Trophoblast cell (in vitro differentiated cells and primary cell): ENCODE results near the gene GATA5. TPM values are rescaled to one million over a fixed set of nuclear protein-coding genes. Genes with fewer than 3 reads are reported as not detected.

Experiments
- DNase-seq, 2 donors: peaks; one replicate each; pipeline ENCODE4 v3.0.0-alpha.2; 2016
- H2AFZ ChIP-seq: 2 replicates; pipeline ENCODE4 v1.6.1; 2013; ENCODE audit warnings: low read length, moderate library complexity, mild to moderate bottlenecking; ENCODE audit not compliant: insufficient read depth, poor library complexity
- H2AK5ac ChIP-seq: 2 replicates; pipeline ENCODE4 v1.6.1; 2013; ENCODE audit warnings: mild to moderate bottlenecking, low read length
- H2BK120ac ChIP-seq: 2 replicates; pipeline ENCODE4 v1.6.1; 2013; ENCODE audit warnings: low read length, mild to moderate bottlenecking, moderate library complexity; ENCODE audit not compliant: insufficient read depth, poor library complexity
- H2BK12ac ChIP-seq: 2 replicates; pipeline ENCODE4 v1.6.1; 2013; ENCODE audit warnings: mild to moderate bottlenecking, low read length, moderate library complexity
- H2BK5ac ChIP-seq: 2 replicates; pipeline ENCODE4 v1.6.1; 2013; ENCODE audit warnings: low read length, low read depth, moderate library complexity, mild to moderate bottlenecking; ENCODE audit not compliant: poor library complexity
- H3K14ac ChIP-seq: 2 replicates; pipeline ENCODE4 v1.6.1; 2013; ENCODE audit warnings: mild to moderate bottlenecking, low read length
- H3K18ac ChIP-seq: 2 replicates; pipeline ENCODE4 v1.6.1; 2013; ENCODE audit warnings: mild to moderate bottlenecking, low read length
- H3K23ac ChIP-seq: 2 replicates; pipeline ENCODE4 v1.6.1; 2013; ENCODE audit warnings: low read length
- H3K27ac ChIP-seq: 2 replicates; pipeline ENCODE4 v1.5.1; 2013; ENCODE audit warnings: low read depth, mild to moderate bottlenecking, inconsistent platforms, low read length, moderate library complexity
- H3K27me3 ChIP-seq: 2 replicates; pipeline ENCODE4 v1.6.1; 2013; ENCODE audit warnings: inconsistent platforms, mild to moderate bottlenecking, low read length, moderate library complexity; ENCODE audit not compliant: insufficient read depth
- H3K36me3 ChIP-seq, 2 experiments: 1 replicate in 1 of 2; 2 replicates in 1 of 2; pipeline ENCODE4 v1.6.1; 2013; ENCODE audit warnings: low read length in 2 of 2, mild to moderate bottlenecking in 2 of 2, moderate library complexity in 1 of 2; ENCODE audit not compliant: insufficient read depth in 2 of 2, control insufficient read depth in 1 of 2
- H3K4ac ChIP-seq: 2 replicates; pipeline ENCODE4 v1.6.1; 2013; ENCODE audit warnings: low read depth, mild to moderate bottlenecking, low read length, moderate library complexity
- H3K4me1 ChIP-seq, 2 experiments: 1 replicate in 1 of 2; 2 replicates in 1 of 2; pipeline ENCODE4 v1.6.1; 2013; ENCODE audit warnings: low read length in 2 of 2, mild to moderate bottlenecking in 2 of 2, moderate library complexity in 1 of 2; ENCODE audit not compliant: insufficient read depth in 2 of 2, control insufficient read depth in 1 of 2
- H3K4me2 ChIP-seq: 2 replicates; pipeline ENCODE4 v1.6.1; 2013; ENCODE audit warnings: inconsistent platforms, mild to moderate bottlenecking, low read length, moderate library complexity
- H3K4me3 ChIP-seq: 2 replicates; pipeline ENCODE4 v1.5.1; 2013; ENCODE audit warnings: mild to moderate bottlenecking, low read depth, low read length, inconsistent platforms
- H3K79me1 ChIP-seq: one replicate; pipeline ENCODE4 v1.6.1; 2013; ENCODE audit warnings: low read length
- H3K79me2 ChIP-seq: 2 replicates; pipeline ENCODE4 v1.6.1; 2013; ENCODE audit warnings: low read length, mild to moderate bottlenecking; ENCODE audit not compliant: control insufficient read depth, insufficient read depth, poor library complexity
- H3K9ac ChIP-seq: 2 replicates; pipeline ENCODE4 v1.6.1; 2013; ENCODE audit warnings: mild to moderate bottlenecking, low read length
- H3K9me3 ChIP-seq: 2 replicates; pipeline ENCODE4 v1.6.1; 2013; ENCODE audit warnings: low read depth, mild to moderate bottlenecking, control low read depth, inconsistent platforms, low read length; ENCODE audit not compliant: insufficient read depth
- H4K12ac ChIP-seq: 2 replicates; pipeline ENCODE4 v1.6.1; 2013; ENCODE audit warnings: low read depth, mild to moderate bottlenecking, low read length, moderate library complexity
- H4K8ac ChIP-seq: 2 replicates; pipeline ENCODE4 v1.6.1; 2013; ENCODE audit warnings: low read depth, mild to moderate bottlenecking, low read length, moderate library complexity
- H4K91ac ChIP-seq: one replicate; pipeline ENCODE4 v1.6.1; 2013; ENCODE audit warnings: low read depth, mild to moderate bottlenecking, low read length, moderate library complexity
- WGBS: extraction: QIAGEN DNeasy Blood & Tissue Kit; methylation state at CpG from one replicate; pipeline ENCODE4 v1.1.7; 2013; ENCODE audit warnings: missing lambda C conversion rate; ENCODE audit not compliant: insufficient read length, insufficient coverage; ENCODE audit errors: extremely low coverage; 5-methylcytosine and 5-hydroxymethylcytosine counted together
- polyA plus RNA-seq: library from polyadenylated mRNA; stranded (reverse); fragments of 200-250 nt; gene quantifications from 2 replicates; pipeline ENCODE4 v1.2.3, GENCODE V29; 2013

The GATA5 gene
- polyA plus RNA-seq, result 0.85 and 0.90 TPM in 2 replicates

- Histone ChIP-seq H2BK12ac (no peak within 1 kb of the TSS), H3K27ac (no peak within 1 kb of the TSS), H3K36me3 (peaks cover 0 to 2% of the 10 kb centered on the region in 2 experiments), H3K27me3 (peaks cover 49% of the 10 kb centered on the region), H2AK5ac (no peak within 1 kb of the TSS), H3K4me3 (peak within 1 kb of the TSS; percentile 28), H3K9me3 (peaks cover 1% of the 10 kb centered on the region), H2AFZ (peak within 1 kb of the TSS; percentile 31), H3K14ac (no peak within 1 kb of the TSS), H4K12ac (no peak within 1 kb of the TSS), H4K8ac (no peak within 1 kb of the TSS), H3K79me1 (no peaks in the 10 kb centered on the region), H2BK120ac (no peak within 1 kb of the TSS), H3K4me1 (peaks cover 11 to 18% of the 10 kb centered on the region in 2 experiments), H3K79me2 (no peaks in the 10 kb centered on the region), H4K91ac (no peak within 1 kb of the TSS), H3K4ac (no peak within 1 kb of the TSS), H3K9ac (no peak within 1 kb of the TSS), H3K18ac (no peak within 1 kb of the TSS), H2BK5ac (no peak within 1 kb of the TSS), H3K4me2 (peak within 1 kb of the TSS; percentile 55), H3K23ac (no peak within 1 kb of the TSS)
- WGBS, result no CpG with 5 or more reads among the region's 37 CpGs
- no peak for DNase-seq
Measured at GRCh38 chr20:62475772-62476055, at the start of gene GATA5. TSS of gene GATA5 (minus strand) at chr20:62475995. CDS start at chr20:62475521, 474 bp downstream.

- no peak overlapping the region for H3K18ac ChIP-seq
- H3K9ac ChIP-seq, result no peak overlapping the region
- H3K79me2 ChIP-seq, result no peaks in the 10 kb centered on the region
- no peak overlapping the region for H3K4me3 ChIP-seq
- peaks cover 6 to 11% of the 10 kb centered on the region in 2 experiments for H3K4me1 ChIP-seq
- H2BK12ac ChIP-seq, result no peak overlapping the region
- no peak overlapping the region for H4K8ac ChIP-seq
- no peak overlapping the region for H3K4me2 ChIP-seq
- no peak overlapping the region for H2BK120ac ChIP-seq
- peak overlapping the region; percentile 11 for H4K91ac ChIP-seq
- no peak overlapping the region for H3K23ac ChIP-seq
- no peak overlapping the region for H2AFZ ChIP-seq
- H2AK5ac ChIP-seq, result no peak overlapping the region
- no CpG with 5 or more reads among the region's 15 CpGs for WGBS
- no peaks in the 10 kb centered on the region for H3K9me3 ChIP-seq
- H3K14ac ChIP-seq, result no peak overlapping the region
- DNase-seq, result no peak
- no peak overlapping the region for H3K27ac ChIP-seq
- H3K36me3 ChIP-seq, result no peaks in the 10 kb centered on the region
- no peak overlapping the region for H4K12ac ChIP-seq
- no peak overlapping the region for H2BK5ac ChIP-seq
- H3K79me1 ChIP-seq, result no peaks in the 10 kb centered on the region
- no peaks in the 10 kb centered on the region for H3K27me3 ChIP-seq
- H3K4ac ChIP-seq, result no peak overlapping the region
Measured at GRCh38 chr20:62525014-62525413, 49.2 kb upstream of the GATA5 start.

GRCh38 chr20:62524505-62524911, 48.7 kb upstream of the GATA5 start:
- no peak overlapping the region for H4K12ac ChIP-seq
- DNase-seq, result no peak
- no peaks in the 10 kb centered on the region for H3K79me2 ChIP-seq
- no peak overlapping the region for H3K27ac ChIP-seq
- no peak overlapping the region for H2AK5ac ChIP-seq
- H4K91ac ChIP-seq, result no peak overlapping the region
- H3K4me2 ChIP-seq, result no peak overlapping the region
- no peak overlapping the region for H4K8ac ChIP-seq
- no peaks in the 10 kb centered on the region for H3K36me3 ChIP-seq
- H3K9ac ChIP-seq, result no peak overlapping the region
- peaks cover 6 to 9% of the 10 kb centered on the region in 2 experiments for H3K4me1 ChIP-seq
- H3K18ac ChIP-seq, result no peak overlapping the region
- H3K23ac ChIP-seq, result no peak overlapping the region
- H2AFZ ChIP-seq, result no peak overlapping the region
- no peaks in the 10 kb centered on the region for H3K9me3 ChIP-seq
- H3K14ac ChIP-seq, result no peak overlapping the region
- no peaks in the 10 kb centered on the region for H3K27me3 ChIP-seq
- no peak overlapping the region for H2BK120ac ChIP-seq
- no peak overlapping the region for H2BK5ac ChIP-seq
- H2BK12ac ChIP-seq, result no peak overlapping the region
- no peaks in the 10 kb centered on the region for H3K79me1 ChIP-seq
- no CpG with 5 or more reads among the region's 10 CpGs for WGBS
- no peak overlapping the region for H3K4me3 ChIP-seq
- H3K4ac ChIP-seq, result no peak overlapping the region

GRCh38 chr20:62523473-62524203, 47.8 kb upstream of the GATA5 start:
- H2AK5ac ChIP-seq, result no peak overlapping the region
- no peaks in the 10 kb centered on the region for H3K79me1 ChIP-seq
- H4K91ac ChIP-seq, result no peak overlapping the region
- no peak overlapping the region for H4K8ac ChIP-seq
- no peak overlapping the region for H2BK12ac ChIP-seq
- no peak overlapping the region for H2BK120ac ChIP-seq
- H4K12ac ChIP-seq, result no peak overlapping the region
- no peak overlapping the region for H3K4me2 ChIP-seq
- DNase-seq, result no peak
- H2AFZ ChIP-seq, result no peak overlapping the region
- H3K27ac ChIP-seq, result no peak overlapping the region
- H3K4me1 ChIP-seq, result peaks cover 6 to 9% of the 10 kb centered on the region in 2 experiments
- H3K14ac ChIP-seq, result no peak overlapping the region
- no peak overlapping the region for H3K9ac ChIP-seq
- no peaks in the 10 kb centered on the region for H3K79me2 ChIP-seq
- H3K36me3 ChIP-seq, result no peaks in the 10 kb centered on the region
- no CpG with 5 or more reads among the region's 26 CpGs for WGBS
- H3K27me3 ChIP-seq, result no peaks in the 10 kb centered on the region
- no peak overlapping the region for H3K4ac ChIP-seq
- H3K4me3 ChIP-seq, result no peak overlapping the region
- no peaks in the 10 kb centered on the region for H3K9me3 ChIP-seq
- no peak overlapping the region for H2BK5ac ChIP-seq
- no peak overlapping the region for H3K23ac ChIP-seq
- H3K18ac ChIP-seq, result no peak overlapping the region
